ENCODE data around the gene TMOD1. TPM values are rescaled to one million over a fixed set of nuclear protein-coding genes. Genes with fewer than 3 reads are reported as not detected.

The TMOD1 gene
- total and polyA plus RNA-seq, 9 of the 15 experiments (the other 6 are each of a cell fraction or from before 2014, with no cell fraction given): 7.1 to 41.2 (median 14.2) TPM

DNA sequence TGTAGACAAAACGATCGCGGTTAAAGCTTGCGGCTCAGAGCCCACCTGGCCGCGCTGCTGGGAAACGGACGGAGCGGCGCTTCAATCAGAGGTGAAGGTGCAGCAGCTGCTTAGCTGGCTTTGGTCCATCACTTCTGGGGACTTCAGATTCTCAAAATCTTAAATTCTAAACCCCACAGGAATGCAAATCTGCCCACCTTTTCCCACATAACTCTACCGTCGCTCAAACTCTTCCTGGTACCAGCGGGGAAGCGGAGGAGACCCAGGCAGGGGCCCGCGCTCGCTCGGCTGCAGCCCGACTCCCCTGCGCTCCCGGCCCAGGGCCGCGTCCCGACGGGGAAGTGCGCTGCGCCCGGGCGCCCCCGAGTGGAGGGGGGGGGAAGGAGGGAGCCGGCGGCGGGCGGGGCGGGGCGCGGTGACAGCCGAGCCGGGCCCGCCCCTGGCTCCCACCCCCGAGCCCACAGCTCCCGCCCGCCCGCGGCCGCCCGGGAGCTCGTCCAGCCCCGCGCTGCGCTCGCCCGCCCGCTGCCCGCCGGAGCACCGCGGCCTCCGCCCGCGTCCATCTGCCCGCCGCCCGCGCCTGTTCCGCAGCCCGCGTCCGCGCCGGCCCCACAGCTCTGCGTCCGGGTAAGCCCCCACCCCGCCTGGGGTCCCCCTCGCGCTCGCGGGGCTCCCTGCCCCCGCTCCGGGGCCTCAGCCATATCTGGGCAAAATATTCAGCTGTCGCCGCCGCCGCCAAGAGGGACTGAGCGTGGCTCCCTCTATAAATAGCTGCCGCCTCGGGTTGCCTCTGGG is at the start of gene TMOD1 (continued):
- TF ChIP-seq, protein P1, sequence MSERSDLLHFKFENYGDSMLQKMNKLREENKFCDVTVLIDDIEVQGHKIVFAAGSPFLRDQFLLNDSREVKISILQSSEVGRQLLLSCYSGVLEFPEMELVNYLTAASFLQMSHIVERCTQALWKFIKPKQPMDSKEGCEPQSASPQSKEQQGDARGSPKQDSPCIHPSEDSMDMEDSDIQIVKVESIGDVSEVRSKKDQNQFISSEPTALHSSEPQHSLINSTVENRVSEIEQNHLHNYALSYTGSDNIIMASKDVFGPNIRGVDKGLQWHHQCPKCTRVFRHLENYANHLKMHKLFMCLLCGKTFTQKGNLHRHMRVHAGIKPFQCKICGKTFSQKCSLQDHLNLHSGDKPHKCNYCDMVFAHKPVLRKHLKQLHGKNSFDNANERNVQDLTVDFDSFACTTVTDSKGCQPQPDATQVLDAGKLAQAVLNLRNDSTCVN (CRISPR knock-in tag; IDR thresholded peaks at IDR 0.05): no peak
- no peak for TF ChIP-seq DACH1 (IDR thresholded peaks at IDR 0.05; ENCODE audit: partially characterized antibody)
- TF ChIP-seq CCNT2 (IDR thresholded peaks at IDR 0.05; ENCODE audit: borderline replicate concordance, extremely low read depth, insufficient read length, low read depth, low read length): peak; percentile 60
- TF ChIP-seq CREBBP (IDR thresholded peaks at IDR 0.05; ENCODE audit: low read depth, low read length): no peak
- no peak for TF ChIP-seq LARP7 (IDR thresholded peaks at IDR 0.05)
- no peak for TF ChIP-seq ZSCAN32 (CRISPR knock-in tag; IDR thresholded peaks at IDR 0.05)
- TF ChIP-seq, protein P2, sequence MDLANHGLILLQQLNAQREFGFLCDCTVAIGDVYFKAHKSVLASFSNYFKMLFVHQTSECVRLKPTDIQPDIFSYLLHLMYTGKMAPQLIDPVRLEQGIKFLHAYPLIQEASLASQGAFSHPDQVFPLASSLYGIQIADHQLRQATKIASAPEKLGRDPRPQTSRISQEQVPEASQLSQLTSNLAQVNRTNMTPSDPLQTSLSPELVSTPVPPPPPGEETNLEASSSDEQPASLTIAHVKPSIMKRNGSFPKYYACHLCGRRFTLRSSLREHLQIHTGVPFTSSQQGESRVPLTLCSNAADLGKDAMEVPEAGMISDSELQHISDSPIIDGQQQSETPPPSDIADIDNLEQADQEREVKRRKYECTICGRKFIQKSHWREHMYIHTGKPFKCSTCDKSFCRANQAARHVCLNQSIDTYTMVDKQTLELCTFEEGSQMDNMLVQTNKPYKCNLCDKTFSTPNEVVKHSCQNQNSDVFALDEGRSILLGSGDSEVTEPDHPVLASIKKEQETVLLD (IDR thresholded peaks at IDR 0.05): no peak
- TF ChIP-seq HDGF (IDR thresholded peaks at IDR 0.05): no peak
- TF ChIP-seq CTBP1 (IDR thresholded peaks at IDR 0.05; ENCODE audit: borderline replicate concordance): peak; percentile 46; the same call in 1 of the 2 replicates
- TF ChIP-seq SMARCE1 (IDR thresholded peaks at IDR 0.05): no peak
- TF ChIP-seq, protein P3, sequence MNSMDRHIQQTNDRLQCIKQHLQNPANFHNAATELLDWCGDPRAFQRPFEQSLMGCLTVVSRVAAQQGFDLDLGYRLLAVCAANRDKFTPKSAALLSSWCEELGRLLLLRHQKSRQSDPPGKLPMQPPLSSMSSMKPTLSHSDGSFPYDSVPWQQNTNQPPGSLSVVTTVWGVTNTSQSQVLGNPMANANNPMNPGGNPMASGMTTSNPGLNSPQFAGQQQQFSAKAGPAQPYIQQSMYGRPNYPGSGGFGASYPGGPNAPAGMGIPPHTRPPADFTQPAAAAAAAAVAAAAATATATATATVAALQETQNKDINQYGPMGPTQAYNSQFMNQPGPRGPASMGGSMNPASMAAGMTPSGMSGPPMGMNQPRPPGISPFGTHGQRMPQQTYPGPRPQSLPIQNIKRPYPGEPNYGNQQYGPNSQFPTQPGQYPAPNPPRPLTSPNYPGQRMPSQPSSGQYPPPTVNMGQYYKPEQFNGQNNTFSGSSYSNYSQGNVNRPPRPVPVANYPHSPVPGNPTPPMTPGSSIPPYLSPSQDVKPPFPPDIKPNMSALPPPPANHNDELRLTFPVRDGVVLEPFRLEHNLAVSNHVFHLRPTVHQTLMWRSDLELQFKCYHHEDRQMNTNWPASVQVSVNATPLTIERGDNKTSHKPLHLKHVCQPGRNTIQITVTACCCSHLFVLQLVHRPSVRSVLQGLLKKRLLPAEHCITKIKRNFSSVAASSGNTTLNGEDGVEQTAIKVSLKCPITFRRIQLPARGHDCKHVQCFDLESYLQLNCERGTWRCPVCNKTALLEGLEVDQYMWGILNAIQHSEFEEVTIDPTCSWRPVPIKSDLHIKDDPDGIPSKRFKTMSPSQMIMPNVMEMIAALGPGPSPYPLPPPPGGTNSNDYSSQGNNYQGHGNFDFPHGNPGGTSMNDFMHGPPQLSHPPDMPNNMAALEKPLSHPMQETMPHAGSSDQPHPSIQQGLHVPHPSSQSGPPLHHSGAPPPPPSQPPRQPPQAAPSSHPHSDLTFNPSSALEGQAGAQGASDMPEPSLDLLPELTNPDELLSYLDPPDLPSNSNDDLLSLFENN (IDR thresholded peaks at IDR 0.05; ENCODE audit: low read depth in 2 of 2, low read length in 2 of 2): no peak
- TF ChIP-seq, protein P4, sequence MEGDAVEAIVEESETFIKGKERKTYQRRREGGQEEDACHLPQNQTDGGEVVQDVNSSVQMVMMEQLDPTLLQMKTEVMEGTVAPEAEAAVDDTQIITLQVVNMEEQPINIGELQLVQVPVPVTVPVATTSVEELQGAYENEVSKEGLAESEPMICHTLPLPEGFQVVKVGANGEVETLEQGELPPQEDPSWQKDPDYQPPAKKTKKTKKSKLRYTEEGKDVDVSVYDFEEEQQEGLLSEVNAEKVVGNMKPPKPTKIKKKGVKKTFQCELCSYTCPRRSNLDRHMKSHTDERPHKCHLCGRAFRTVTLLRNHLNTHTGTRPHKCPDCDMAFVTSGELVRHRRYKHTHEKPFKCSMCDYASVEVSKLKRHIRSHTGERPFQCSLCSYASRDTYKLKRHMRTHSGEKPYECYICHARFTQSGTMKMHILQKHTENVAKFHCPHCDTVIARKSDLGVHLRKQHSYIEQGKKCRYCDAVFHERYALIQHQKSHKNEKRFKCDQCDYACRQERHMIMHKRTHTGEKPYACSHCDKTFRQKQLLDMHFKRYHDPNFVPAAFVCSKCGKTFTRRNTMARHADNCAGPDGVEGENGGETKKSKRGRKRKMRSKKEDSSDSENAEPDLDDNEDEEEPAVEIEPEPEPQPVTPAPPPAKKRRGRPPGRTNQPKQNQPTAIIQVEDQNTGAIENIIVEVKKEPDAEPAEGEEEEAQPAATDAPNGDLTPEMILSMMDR (IDR thresholded peaks at IDR 0.05 in 2 of 3, conservative IDR thresholded peaks at IDR 0.05 in 1 of 3; ENCODE audit: insufficient read depth in 2 of 3, low read depth in 1 of 3, low read length in 3 of 3): peak; percentile 18 to 55 (median 38); a peak in 4 of 6 replicates
- TF ChIP-seq, protein P5, sequence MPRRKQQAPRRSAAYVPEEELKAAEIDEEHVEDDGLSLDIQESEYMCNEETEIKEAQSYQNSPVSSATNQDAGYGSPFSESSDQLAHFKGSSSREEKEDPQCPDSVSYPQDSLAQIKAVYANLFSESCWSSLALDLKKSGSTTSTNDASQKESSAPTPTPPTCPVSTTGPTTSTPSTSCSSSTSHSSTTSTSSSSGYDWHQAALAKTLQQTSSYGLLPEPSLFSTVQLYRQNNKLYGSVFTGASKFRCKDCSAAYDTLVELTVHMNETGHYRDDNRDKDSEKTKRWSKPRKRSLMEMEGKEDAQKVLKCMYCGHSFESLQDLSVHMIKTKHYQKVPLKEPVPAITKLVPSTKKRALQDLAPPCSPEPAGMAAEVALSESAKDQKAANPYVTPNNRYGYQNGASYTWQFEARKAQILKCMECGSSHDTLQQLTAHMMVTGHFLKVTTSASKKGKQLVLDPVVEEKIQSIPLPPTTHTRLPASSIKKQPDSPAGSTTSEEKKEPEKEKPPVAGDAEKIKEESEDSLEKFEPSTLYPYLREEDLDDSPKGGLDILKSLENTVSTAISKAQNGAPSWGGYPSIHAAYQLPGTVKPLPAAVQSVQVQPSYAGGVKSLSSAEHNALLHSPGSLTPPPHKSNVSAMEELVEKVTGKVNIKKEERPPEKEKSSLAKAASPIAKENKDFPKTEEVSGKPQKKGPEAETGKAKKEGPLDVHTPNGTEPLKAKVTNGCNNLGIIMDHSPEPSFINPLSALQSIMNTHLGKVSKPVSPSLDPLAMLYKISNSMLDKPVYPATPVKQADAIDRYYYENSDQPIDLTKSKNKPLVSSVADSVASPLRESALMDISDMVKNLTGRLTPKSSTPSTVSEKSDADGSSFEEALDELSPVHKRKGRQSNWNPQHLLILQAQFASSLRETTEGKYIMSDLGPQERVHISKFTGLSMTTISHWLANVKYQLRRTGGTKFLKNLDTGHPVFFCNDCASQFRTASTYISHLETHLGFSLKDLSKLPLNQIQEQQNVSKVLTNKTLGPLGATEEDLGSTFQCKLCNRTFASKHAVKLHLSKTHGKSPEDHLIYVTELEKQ (CRISPR knock-in tag; IDR thresholded peaks at IDR 0.05): no peak
- TF ChIP-seq, protein P6, sequence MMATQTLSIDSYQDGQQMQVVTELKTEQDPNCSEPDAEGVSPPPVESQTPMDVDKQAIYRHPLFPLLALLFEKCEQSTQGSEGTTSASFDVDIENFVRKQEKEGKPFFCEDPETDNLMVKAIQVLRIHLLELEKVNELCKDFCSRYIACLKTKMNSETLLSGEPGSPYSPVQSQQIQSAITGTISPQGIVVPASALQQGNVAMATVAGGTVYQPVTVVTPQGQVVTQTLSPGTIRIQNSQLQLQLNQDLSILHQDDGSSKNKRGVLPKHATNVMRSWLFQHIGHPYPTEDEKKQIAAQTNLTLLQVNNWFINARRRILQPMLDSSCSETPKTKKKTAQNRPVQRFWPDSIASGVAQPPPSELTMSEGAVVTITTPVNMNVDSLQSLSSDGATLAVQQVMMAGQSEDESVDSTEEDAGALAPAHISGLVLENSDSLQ (IDR thresholded peaks at IDR 0.05): no peak

Data from K562 (cell line).